HG03045 (cell line): ENCODE results near the gene CMTM2.
"Not testable (repeated sequence)": the region's sequence is repeated elsewhere in the genome, so short reads cannot be mapped to it uniquely, and the experiment has no call there.

Experiments
- ATAC-seq: cut with Tn5 transposase; IDR thresholded peaks from one replicate; pipeline ENCODE4 v1.9.1; 2021; ENCODE audit warnings: mild to moderate bottlenecking, moderate library complexity; ENCODE audit not compliant: unreplicated experiment

The CMTM2 gene

DNA sequence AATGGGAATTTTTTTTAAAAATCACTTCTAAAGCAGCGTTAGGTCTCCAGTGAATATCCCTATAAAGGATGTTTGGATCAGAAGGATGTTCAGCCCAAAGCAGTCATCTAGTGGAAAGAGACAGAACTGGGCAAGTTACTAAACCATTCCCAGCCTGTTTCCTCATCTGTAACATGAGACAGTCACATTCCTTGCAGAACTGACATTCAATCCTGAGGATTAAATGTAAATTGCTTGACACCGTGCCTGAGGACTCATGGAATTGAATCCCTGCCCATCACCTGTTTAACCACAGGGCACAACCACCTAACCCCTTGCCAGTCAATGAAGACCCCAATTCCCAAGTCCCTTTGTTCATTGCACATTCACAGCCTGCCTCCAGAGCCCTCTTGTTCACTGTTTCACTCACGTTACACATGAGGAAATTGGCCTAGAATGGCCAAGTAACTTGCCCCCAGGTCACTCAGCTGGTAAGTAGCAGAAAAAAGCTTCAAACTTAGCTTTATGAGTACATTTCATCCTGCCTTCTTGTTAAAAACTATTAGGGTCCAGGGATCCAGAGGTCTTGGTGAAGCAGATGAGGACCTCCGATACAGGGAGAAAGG lies 1.4 kb downstream of the CMTM2 start:
- ATAC-seq, result no peak

DNA sequence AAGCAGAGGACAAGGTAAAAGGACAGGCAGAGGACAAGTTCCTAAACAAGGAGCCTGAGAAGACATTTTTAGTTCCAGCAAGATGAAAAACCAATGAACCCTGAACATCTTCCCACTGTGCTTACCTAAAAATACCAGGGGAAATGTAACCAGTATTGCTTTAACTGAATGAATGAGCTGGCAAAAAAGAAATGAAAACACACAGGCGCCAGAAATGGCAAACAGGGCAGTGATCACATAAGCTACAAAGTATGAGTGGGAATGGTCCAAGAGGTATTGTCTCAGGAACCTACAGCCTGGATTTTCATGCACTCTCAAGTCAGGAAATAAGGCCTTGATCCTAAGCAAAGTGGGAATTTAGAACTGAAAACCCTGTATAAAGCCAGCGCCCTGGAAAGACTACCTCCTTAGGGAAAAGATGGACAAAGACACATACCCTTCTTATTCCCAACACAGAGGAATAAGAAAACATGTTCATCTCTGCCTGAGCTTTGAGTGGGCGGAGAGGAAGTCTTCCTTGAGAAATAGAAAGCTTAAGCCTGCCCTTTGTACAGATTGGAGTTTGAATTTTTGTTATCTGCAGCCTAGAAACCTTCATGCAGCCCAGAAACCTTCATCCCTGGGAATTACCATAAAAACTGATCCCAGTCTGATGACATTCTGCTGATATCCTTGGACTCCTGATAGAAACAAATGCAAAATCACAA lies 2.1 kb downstream of the CMTM2 start:
- ATAC-seq, result no peak

DNA sequence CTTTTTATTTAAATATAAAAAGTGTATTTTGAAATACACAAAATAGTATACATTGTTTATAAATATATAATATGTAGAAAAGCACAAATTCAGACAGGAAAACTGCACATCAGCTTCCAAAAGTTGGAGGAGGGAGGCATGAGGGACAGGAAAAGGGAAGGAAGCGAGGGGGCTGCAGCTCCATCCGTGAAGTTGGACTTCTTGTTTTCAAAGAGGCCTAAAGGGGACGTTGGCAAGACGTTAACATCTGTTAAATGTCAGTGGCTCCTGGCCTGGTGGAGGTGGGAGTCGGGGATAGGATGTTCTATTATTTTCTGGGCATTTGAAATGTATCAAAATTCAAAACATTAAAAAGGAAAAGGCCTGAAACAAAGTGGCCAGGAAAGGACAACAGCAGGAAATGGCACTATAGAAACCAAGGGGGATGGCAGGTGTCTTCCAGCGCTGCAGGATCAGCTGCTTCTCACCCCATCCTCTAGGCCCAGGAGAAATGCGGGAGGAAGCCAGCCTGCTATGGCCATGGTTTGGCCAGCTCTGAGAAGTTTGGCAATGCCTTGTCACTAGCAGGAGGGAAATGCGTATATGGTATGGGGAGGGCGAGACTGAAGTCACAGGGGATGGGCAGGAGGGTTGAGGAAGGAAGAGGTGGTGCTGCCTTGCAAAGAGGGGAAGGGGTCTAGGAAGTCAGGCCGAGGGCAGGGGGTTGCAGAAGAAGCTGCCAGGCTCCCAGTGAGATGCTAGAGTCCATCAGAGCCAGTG lies 6.4 kb downstream of the CMTM2 start:
- no peak for ATAC-seq

DNA sequence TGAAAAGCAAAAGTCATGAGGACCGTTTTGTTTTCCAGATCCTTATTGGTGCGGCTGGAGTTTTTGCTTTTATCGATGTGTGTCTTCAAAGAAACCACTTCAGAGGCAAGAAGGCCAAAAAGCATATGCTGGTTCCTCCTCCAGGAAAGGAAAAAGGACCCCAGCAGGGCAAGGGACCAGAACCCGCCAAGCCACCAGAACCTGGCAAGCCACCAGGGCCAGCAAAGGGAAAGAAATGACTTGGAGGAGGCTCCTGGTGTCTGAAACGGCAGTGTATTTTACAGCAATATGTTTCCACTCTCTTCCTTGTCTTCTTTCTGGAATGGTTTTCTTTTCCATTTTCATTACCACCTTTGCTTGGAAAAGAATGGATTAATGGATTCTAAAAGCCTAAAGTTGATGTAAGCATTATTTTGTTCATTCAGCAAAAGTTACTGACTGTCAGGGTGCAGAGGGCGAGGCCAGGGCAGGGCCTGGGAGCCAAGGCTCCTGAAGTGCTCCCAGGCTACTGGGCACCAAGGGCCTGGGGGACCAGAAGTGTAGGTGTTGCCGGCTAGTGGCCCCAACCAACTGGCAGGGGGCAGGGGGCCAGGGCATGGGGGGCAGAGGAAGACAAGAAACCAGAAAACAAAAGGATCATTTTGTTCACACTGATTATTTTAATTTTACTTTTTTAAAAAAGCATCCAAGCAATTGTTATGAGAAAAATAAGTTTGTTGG lies 8.8 kb downstream of the CMTM2 start:
- ATAC-seq, result no peak

DNA sequence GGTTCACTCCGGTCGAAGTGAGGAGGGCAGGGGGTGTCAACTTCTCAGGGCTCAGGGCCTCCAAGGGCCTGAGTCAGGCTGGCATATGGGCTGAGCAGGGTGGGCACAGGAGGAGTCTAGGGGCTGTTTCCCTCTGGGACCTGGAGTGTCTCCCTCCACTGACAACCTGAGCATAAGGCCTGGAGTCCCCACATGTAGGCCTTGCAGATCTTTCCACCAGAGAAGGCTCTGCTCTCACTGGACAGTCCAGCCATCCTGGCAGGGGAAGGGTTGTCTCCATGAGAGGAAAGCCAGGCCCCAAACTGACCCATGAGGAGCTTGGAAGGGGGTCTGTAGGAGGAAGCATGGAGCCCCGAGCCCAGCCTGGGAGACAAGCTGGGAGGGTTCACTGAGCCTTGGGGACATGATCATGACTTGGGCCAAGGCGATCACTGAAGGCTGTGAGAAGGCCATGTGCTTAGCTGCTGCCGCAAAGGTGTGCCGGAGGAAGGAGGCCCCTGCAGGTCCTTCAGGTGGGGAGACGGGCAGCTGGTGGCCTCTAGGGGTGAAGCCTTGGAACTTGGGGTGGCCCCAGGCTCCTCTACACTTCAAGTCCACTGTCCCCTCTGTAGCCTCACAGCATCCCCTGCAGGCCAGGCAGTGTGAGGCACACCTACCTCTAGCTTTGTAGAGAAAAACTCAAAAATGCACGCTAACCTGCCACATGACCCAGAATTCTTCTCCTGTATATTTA lies 9.9 kb downstream of the CMTM2 start:
- ATAC-seq, result no peak

DNA sequence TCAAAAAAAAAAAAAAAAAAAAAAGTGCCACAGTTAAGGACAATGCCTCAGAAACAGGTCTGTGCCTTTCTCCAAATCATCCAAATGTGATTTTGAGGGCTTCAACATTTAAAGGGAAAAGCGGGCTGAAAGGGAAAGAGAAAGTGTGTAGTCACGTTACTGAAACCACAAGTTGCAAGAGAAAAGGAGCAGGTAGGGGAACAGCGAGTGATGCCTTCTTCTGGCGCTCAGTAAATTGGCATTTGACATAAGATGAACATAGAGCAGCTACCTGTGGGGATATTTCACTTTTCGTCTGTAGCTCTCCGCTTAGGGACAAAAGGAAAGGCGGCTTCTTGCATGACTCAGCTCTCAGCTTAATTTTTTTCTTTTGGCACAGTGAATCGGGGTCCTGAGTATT lies 11.1 kb downstream of the CMTM2 start:
- ATAC-seq, result no peak

DNA sequence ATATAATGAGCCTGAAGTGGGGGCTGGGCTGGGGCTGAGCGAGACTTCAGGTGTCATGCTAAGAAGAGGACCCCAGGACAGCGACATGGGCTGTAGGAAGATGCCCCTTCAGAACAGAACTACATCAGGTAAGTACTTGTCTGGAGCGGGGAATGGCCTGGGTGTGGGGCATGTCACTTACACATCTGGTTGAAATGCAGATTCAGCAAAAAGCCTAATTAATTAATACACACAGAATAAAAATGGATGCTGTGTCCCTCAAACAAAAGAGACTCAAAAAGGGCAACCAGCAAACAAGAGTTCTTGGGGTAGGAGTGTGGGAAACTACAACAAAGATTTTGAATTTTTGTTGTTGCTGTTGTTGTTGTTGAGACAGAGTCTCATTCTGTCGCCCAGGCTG lies 11.8 kb downstream of the CMTM2 start:
- ATAC-seq, result no peak

DNA sequence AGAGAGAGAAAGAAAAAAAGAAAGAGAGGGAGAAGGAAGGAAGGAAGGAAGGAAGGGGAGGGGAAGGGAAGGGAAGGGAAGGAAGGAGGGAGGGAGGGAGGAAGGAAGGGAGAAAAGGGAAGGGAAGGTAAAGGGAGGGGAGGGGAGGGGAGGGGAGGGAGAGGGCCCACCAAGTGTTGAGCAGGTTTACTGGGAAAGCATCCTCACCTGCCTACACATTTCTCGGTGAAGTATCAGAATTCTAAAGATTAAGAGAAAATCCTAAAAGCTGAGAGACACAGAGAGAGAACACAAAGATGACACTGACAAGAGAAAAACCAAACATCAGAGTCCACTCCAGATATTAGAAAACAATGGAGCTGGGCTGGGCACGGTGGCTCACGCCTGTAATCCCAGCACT lies 13.0 kb downstream of the CMTM2 start:
- no peak for ATAC-seq

DNA sequence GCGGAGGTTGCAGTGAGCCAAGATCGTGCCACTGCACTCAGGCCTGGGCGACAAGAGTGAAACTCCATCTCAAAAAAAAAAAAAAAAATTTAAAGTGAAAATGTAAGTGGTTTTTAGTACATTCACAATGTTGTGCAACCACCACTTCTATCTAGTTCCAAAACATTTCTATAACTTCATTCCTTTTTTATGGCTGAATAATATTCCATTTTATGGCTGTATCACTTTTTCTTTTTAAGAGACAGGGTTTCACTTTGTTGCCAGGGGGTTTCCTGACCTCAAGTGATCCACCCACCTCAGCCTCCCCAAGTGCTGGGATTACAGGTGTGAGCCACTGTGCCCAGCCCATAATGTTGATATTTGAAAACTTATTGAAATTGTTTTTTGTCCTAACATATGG lies 13.6 kb downstream of the CMTM2 start:
- no peak for ATAC-seq

DNA sequence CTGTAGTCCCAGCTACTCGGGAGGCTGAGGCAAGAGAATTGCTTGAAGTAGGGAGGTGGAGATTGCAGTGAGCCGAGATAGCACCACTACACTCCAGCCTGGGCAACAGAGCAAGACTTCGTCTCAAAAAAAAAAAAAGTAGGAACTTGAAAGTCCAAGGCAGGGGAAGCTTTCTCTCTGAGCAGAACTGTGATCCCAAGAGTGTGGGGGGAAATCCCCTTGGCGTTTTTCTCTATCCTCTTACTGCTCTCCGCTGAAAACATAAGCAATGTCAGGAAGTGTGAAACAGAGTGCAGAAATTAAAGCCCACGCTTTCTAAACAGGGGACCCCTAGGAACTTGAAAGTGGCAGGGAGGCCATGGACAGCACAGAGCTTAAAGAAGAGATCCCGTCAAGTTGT lies 15.5 kb downstream of the CMTM2 start:
- no peak for ATAC-seq

DNA sequence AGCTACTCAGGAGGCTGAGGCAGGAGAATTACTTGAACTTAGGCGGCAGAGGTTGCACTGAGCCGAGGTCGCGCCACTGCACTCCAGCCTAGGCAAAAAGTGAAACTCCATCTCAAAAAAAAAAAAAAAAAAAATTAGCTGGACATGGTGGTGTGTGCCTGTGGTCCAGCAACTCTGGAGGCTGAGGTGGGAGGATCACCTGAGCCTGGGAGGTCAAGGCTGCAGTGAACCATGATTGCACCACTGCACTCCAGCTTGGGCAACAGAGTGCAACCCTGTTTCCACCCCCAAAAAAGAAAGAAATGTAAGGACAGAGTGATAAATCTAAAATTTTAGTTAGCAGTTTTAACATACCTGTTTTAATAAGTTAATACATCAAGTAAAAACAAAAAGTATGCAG lies 17.3 kb downstream of the CMTM2 start:
- not testable (repeated sequence) for ATAC-seq

DNA sequence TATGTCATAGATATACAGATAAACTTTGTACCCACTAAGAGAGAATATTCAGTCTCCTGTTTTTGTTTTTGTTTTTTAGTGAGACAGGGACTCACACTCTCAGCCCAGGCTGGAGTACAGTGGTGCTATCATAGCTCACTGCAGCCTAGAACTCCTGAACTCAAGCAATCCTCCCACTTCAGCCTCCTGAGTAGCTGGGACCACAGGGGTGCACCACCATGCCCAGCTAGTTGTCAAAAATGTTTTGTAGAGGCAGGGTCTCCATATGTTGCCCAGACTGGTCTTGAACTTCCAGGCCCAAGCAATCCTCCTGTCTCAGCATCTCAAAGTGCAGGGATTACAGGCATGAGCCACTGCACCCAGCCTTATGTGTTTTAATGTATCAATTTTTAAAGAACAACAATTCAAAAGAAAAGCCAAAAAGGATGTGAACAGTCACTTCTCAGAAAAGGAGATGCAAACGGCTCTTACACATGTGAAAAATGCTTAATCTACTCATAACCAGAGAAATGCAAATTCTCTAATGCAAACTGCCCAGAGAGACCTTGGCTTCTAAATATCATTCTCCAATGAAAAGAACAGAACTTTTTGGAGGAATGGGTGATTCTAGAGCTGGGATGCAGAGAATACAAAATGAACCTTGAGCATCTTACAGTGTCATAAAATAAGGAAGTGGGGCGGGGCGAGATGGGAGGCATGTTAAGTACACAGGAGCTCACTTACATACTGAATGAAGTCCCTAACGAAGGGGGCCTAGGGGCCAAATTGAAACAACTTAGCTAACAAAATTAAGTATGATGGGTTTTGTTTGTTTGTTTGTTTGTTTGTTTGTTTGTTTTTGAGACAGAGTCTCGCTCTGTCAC lies 18.0 kb downstream of the CMTM2 start:
- ATAC-seq, result no peak

DNA sequence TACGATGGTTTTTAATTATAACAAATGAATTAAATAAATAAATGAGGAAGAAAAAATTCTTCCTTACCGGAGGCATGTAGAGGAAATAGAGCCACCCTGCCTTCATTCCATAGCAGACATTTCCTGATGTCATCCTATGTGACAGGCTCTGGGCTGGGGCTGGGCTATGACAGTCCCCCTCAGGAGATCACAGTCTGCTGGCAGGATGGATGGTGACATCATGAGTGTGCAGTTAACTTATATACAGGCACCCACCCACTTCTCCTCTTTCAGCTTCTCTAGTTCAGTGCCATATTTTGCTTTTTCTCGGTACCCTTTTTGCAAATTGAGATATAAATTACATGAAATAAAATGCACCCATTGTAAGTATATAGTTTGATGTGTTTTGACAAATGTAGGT lies 18.8 kb downstream of the CMTM2 start:
- ATAC-seq, result no peak

DNA sequence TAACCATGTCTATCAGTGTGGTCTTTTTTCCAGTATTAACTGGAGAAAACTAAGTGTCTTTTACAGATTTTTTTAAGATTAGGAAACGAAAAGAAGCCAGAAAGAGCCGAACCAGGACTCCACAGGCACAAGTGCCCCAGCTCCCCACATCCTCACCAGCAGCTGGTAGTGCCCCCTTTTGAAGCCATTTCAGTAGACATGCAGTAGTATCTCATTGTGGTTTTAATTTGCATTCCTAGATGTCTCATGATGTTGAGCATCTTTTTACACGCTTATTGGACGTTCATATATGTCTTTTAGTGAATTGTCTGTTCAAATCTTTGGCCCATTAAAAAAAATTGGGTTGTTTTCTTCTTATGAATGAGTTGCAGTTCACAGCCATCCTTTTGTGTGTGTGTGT lies 20.5 kb downstream of the CMTM2 start:
- ATAC-seq, result no peak

DNA sequence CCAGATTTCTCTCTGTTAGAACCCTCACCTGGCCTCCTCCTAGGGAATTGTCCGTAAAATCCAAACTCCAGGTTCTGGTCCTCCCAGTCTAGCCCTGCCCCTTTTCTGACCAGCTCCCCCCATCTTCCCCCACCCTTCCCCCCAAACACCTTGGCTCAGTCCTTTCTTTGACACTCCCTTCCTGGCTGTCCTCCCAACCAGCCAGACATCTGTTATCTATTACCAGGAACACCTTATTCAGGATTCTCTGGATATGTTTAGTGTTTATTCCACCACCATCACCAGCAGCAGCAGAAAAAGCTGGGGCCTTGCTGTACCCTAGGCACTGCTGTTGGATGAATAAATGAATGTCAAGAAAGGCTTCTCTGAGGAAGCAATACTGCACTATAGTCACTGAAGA lies 21.2 kb downstream of the CMTM2 start:
- ATAC-seq, result no peak

DNA sequence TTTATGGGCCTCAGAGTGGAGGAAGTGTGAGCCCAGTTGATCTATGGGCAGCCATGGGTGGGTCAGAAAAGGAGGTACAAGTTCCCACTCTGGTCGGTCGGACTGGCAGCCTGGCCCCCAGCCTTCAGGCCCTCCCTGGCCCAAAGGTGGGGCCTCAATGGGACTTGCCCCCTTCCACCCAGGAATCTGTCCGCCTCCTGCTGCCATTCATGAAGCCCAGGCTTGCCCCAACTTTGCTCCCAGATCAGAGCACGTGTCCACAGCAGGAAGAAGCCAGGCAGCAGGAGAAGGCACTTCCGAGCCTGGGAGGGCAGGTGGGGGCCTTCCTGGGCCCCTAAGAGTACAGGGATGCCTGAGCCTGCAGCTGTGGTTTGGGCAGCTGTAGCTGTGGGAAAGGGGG lies 22.2 kb downstream of the CMTM2 start:
- no peak for ATAC-seq

DNA sequence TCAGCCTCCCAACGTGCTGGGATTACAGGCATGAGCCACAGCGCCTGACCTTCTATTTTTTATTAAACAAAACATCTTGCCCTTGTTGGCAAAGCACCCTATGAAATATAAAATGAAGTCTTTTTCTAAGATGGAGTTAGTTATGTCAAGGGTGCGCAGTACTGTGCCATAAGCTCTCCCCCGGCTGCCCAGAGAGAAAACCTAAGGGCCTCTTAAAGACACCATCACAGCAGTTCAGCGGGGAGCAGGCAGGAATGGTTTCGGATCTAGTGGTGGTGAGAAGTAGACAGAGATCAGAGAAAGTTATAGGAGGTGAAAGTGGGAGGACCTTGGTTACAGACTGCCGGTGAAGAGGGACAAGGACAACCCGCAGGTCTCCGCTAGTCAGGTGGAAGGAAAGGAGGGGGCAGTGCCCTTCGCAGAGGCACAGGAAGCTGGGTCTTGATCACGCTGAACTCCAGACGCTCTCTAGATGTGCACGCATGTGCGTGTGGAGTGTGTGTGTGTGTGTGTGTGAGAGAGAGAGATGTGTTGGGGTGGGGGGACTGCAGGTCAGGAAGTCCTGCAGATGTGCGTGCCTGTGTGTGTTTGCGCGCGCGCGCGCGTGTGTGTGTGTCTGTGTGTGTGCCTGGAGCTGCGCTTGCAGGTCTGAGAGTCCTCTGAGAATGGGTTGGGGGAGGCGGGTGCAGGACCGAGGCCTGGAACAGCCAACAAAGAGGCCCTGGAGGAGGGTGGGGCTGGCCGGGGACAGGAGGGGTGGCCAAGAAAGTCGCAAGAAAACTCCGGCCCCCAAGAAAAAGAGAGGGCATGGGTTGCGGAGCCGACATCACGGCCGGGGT lies 24.5 kb downstream of the CMTM2 start:
- ATAC-seq, result no peak

DNA sequence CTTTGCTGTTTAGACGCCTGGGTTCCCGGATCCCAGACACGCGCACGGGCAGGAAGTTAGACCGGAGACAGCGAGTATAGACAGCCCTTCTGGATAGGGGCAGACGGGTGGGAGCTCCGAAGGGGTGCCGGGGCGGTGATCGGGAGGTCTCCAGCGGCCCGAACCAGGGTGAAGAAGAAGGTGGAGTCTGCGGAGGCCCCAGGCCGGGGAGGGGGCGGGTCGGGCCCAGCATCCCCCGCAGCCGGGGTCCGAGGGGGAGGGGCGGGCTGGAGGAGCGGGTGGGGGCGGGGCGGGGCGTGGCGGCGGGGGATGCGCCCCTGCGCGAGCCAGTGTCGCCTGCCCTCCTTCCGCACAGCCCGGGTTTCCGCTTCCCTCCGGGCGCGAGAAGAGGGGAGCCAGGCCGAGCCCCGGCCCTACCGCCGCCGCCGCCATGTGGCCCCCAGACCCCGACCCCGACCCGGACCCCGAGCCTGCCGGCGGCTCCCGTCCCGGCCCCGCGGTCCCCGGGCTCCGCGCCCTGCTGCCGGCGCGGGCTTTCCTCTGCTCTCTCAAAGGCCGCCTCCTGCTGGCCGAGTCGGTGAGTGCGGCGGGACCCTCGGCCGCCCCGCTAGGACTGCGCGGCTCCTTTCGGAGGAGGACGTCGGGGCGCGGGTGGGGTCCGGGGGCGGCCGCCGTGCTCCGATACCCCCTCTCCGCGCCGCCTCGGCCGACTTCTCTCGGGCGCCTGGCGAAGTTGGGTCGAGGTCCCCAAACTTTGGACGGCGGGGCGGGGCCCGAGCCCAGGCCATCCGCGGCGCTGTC lies 25.3 kb downstream of the CMTM2 start, which contains the start of gene CMTM3:
CMTM3 (plus strand) TSS at position 329 of the 801 bp plus-strand sequence; CDS start at position 431, 102 bp downstream.
- peak; percentile 64 for ATAC-seq
